Mammary epithelial cell (primary cell): Measurements from ENCODE around the gene MRI1.

ENCODE experiments used
- CTCF ChIP-seq, 2 donors: IDR thresholded peaks in 1 of 2; conservative IDR thresholded peaks in 1 of 2; 2 replicates each; pipeline ENCODE4 v1.5.1; 2011 to 2012; ENCODE audit warnings: inconsistent platforms in 2 of 2, low read length in 2 of 2, mild to moderate bottlenecking in 2 of 2, control low read depth in 1 of 2, low read depth in 1 of 2; ENCODE audit not compliant: insufficient read depth in 1 of 2; ENCODE audit errors: extremely low read depth in 1 of 2
- EZH2 ChIP-seq: IDR thresholded peaks from 2 replicates; pipeline ENCODE4 v1.6.1; 2012; ENCODE audit warnings: low read length, inconsistent platforms, borderline replicate concordance

- TF ChIP-seq CTCF (conservative IDR thresholded peaks at IDR 0.05 in 1 of 2, IDR thresholded peaks at IDR 0.05 in 1 of 2; ENCODE audit: extremely low read depth in 1 of 2, insufficient read depth in 1 of 2, low read depth in 1 of 2, low read length in 2 of 2) (no peak), EZH2 (no peak)
Observed at GRCh38 chr19:13799669-13800068, 35.3 kb downstream of the MRI1 start.
